Tibial artery (tissue), 4 donors: ENCODE measurements around the gene SLIT3.
A peak's percentile ranks its signal among the peaks of the same experiment; 100 is the strongest.

ENCODE experiments used
- DNase-seq, 2 donors: peaks; one replicate each; pipeline ENCODE4 v3.0.0-alpha.2; 2019
- H3K27ac ChIP-seq, 2 donors: fragments of 200-600 bp; sonication (generic) in 1 of 2; 1 replicate in 1 of 2; 2 replicates in 1 of 2; pipeline ENCODE4 v1.5.1; 2018 to 2019; ENCODE audit warnings: mild to moderate bottlenecking in 1 of 2
- H3K27me3 ChIP-seq, 2 donors: fragments of 200-600 bp; sonication (generic) in 1 of 2; one replicate each; pipeline versions ENCODE4 v1.5.1 to v1.6.0; 2016 to 2019
- H3K36me3 ChIP-seq, 3 donors: fragments of 200-600 bp; sonication (generic) in 2 of 3; one replicate each; pipeline ENCODE4 v1.5.1; 2016 to 2019; ENCODE audit warnings: mild to moderate bottlenecking in 2 of 3
- H3K4me1 ChIP-seq, 4 donors: fragments of 200-600 bp; sonication (generic) in 2 of 4; 1 replicate in 3 of 4; 2 replicates in 1 of 4; pipeline ENCODE4 v1.5.1; 2016 to 2019
- H3K4me3 ChIP-seq, 2 donors: fragments of 200-600 bp; sonication (generic) in 1 of 2; 1 replicate in 1 of 2; 2 replicates in 1 of 2; pipeline ENCODE4 v1.5.1; 2018 to 2019; ENCODE audit warnings: mild to moderate bottlenecking in 2 of 2
- H3K9me3 ChIP-seq, 3 donors: fragments of 200-600 bp; sonication (generic) in 1 of 3; one replicate each; pipeline ENCODE4 v1.5.1; 2016 to 2019
- intact Hi-C: fragments of 100-400 bp; cut with DNase I; formaldehyde crosslinking; loops from one replicate; pipeline ENCODE4 v1.15.0; 2023; ENCODE audit warnings: low total_unique reads
- TF ChIP-seq, protein P1 (sequence below), 2 experiments: fragments of 200-600 bp in 1 of 2; fragments of 450-650 bp in 1 of 2; IDR thresholded peaks; one replicate each; pipeline ENCODE4 v1.5.1; 2017 to 2019; ENCODE audit warnings: antibody characterized with exemption in 2 of 2, mild to moderate bottlenecking in 1 of 2, moderate library complexity in 1 of 2

The SLIT3 gene

DNA sequence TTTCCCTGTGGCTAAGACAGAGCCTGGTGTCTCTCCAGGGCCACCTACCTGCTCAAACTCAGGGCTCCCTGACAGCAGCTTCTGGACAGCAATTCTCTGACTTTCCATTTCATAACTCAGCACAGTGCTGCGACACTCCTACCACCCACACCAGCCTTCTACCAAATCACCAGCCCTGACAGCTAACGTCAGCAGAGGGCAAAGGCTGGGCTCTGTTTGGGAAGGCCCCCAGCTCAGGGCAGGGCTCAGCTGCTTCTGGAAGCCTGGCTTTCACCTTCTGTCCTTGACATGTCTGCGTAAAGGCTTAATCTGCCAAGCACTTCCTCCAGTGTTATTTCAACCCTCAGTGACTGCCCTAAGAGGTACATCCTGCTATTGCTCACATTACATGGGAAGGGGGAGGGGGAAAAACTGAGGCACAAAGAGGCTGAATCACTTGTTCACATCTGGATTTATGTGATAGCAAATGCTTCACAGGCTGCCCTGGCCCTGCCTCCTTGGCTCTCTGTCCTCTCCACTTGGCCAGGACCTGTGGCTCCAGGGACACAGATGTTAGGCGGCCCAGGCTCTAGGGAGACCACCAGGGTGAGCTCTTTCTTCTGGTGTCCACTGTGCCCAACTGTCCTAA, 619.3 kb downstream of the SLIT3 start:
- intact Hi-C loops = loop anchor here (5.0 to 10.0 kb wide), 2 partner anchors 303 to 901 kb away; partner anchors contain the start of gene SPDL1
- Histone ChIP-seq H3K27ac (peak overlapping the region; percentile 70 to 78), H3K9me3 (no peaks in the 10 kb centered on the region), H3K36me3 (peaks cover 0 to 22% (median 15%) of the 10 kb centered on the region in 3 donors), H3K27me3 (no peaks in the 10 kb centered on the region), H3K4me1 (peaks cover 0 to 30% (median 15%) of the 10 kb centered on the region in 4 donors), H3K4me3 (no peak overlapping the region)
- peak; percentile 64 to 91 for DNase-seq
- TF ChIP-seq, protein P1, sequence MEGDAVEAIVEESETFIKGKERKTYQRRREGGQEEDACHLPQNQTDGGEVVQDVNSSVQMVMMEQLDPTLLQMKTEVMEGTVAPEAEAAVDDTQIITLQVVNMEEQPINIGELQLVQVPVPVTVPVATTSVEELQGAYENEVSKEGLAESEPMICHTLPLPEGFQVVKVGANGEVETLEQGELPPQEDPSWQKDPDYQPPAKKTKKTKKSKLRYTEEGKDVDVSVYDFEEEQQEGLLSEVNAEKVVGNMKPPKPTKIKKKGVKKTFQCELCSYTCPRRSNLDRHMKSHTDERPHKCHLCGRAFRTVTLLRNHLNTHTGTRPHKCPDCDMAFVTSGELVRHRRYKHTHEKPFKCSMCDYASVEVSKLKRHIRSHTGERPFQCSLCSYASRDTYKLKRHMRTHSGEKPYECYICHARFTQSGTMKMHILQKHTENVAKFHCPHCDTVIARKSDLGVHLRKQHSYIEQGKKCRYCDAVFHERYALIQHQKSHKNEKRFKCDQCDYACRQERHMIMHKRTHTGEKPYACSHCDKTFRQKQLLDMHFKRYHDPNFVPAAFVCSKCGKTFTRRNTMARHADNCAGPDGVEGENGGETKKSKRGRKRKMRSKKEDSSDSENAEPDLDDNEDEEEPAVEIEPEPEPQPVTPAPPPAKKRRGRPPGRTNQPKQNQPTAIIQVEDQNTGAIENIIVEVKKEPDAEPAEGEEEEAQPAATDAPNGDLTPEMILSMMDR (IDR thresholded peaks at IDR 0.05) = no peak

DNA sequence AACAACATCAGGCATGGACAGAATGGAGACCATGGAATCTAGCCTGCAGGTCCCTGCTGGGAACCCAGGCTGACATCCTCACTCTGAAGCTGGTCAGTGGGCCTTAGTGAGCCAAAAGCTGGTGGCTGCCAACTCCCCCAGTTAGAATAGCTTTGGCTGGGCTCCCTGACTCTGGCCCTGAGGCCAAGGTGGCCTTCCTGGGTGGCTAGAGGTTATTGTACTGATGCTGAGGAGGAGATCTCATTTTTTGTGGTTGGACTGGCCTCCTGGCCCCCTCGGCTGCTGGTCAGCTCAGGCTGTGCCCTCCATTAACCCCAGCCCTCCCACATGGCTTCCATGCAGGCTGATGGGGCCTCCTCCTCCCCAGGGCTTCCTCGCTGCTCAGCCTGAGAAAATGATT, 620.5 kb downstream of the SLIT3 start:
- H3K36me3 ChIP-seq = peaks cover 0 to 10% (median 7%) of the 10 kb centered on the region in 3 donors
- no peaks in the 10 kb centered on the region for H3K9me3 ChIP-seq
- H3K4me3 ChIP-seq = no peak overlapping the region
- intact Hi-C loops = loop anchor here (5.0 to 10.0 kb wide), 2 partner anchors 304 to 902 kb away; partner anchors contain the start of gene SPDL1
- no peak for DNase-seq
- no peaks in the 10 kb centered on the region for H3K27me3 ChIP-seq
- H3K27ac ChIP-seq = peak overlapping the region; percentile 70 to 78
- TF ChIP-seq, protein P1 (IDR thresholded peaks at IDR 0.05) = no peak
- H3K4me1 ChIP-seq = peaks cover 0 to 30% (median 15%) of the 10 kb centered on the region in 4 donors

DNA sequence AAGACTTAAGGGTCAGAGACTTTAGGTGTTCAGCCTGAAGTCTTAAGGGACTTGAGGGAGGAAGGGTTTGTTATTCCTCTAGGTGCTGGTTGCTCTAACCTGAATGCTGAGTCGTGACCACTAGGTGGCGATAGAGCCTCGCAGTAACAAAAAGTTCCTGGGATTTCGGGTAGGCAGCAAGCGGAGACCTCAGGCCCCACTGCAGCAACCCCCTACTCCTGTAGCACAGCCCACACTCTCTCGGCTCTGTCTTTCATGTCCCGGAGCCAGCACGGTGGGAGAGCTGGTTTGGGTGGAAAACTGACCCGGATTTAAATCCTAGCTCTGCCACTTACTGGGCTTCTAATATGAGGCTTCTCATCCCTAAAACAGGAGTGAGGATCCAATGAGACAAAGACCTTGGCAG, 621.4 kb downstream of the SLIT3 start:
- peaks cover 0 to 30% (median 15%) of the 10 kb centered on the region in 4 donors for H3K4me1 ChIP-seq
- no peak overlapping the region for H3K4me3 ChIP-seq
- H3K27ac ChIP-seq = peak overlapping the region in 1 of 2 donors; percentile 78
- peak; percentile 70 to 81 for DNase-seq
- intact Hi-C loops = loop anchor here (10.0 kb wide), 1 partner anchor 875 kb away; no protein-coding TSS in a partner anchor
- TF ChIP-seq, protein P1 (IDR thresholded peaks at IDR 0.05) = peak; percentile 81 to 90
- H3K27me3 ChIP-seq = no peaks in the 10 kb centered on the region
- H3K36me3 ChIP-seq = peaks cover 0 to 6% (median 5%) of the 10 kb centered on the region in 3 donors
- no peaks in the 10 kb centered on the region for H3K9me3 ChIP-seq

DNA sequence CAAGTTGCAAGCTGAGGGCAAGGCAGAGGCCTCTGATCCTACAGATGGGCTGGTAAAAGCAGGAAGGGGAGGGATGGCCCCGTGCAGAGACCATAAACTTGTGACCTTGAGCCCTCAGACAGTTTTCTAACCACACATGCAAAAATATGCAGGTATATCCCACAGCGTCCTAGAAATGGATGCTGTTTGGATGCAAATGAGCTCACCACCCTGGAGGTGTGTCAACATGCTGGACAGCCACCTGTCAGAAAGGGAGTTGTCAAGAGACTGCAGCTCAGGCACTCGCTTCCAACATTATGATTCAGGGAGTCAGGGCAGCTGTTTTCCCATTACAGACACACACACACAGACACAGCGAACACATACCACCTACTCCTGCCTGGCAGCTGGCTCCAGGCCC, 624.4 kb downstream of the SLIT3 start:
- Histone ChIP-seq H3K4me1 (peaks cover 0 to 19% (median 11%) of the 10 kb centered on the region in 4 donors), H3K27ac (no peak overlapping the region), H3K36me3 (peaks cover 0 to 15% (median 12%) of the 10 kb centered on the region in 3 donors), H3K27me3 (no peaks in the 10 kb centered on the region), H3K4me3 (no peak overlapping the region), H3K9me3 (no peaks in the 10 kb centered on the region)
- TF ChIP-seq, protein P1 (IDR thresholded peaks at IDR 0.05) = no peak
- no peak for DNase-seq
- intact Hi-C loops = loop anchor here (10.0 kb wide), 1 partner anchor 878 kb away; no protein-coding TSS in a partner anchor

DNA sequence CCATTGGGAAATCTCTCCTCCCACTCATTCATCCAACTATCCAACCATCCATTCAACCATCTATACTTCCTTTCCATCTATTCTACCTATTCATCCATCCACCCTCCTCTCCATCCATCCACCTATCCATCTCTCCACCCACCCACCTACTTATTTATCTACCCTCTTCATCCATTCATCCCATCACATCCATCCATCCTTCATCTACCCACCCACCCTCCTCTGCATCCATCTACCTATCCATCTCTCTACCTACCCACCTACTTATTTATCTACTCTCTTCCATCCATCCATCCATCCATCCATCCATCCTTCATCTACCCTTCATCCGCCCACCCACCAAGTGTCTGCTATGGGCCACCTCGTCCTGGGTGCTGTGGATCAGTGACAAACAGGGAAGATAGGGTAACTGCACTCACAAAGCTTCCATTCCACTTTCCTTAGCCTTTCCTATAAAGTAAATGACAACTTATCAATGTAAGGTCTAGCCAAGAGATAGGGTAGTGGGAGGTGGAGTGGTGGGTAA, 625.0 kb downstream of the SLIT3 start:
- TF ChIP-seq, protein P1 (IDR thresholded peaks at IDR 0.05) = no peak
- peaks cover 0 to 13% (median 6%) of the 10 kb centered on the region in 4 donors for H3K4me1 ChIP-seq
- no peaks in the 10 kb centered on the region for H3K27me3 ChIP-seq
- no peak for DNase-seq
- H3K36me3 ChIP-seq = peaks cover 0 to 20% (median 17%) of the 10 kb centered on the region in 3 donors
- H3K27ac ChIP-seq = no peak overlapping the region
- intact Hi-C loops = loop anchor here (10.0 kb wide), 1 partner anchor 879 kb away; no protein-coding TSS in a partner anchor
- no peaks in the 10 kb centered on the region for H3K9me3 ChIP-seq
- no peak overlapping the region for H3K4me3 ChIP-seq
